T-helper 22 cell (primary cell): ENCODE data around the gene LMOD1.
"Not testable (repeated sequence)": the region's sequence is repeated elsewhere in the genome, so short reads cannot be mapped to it uniquely, and the experiment has no call there.

Experiments
- DNase-seq: peaks from one replicate; pipeline ENCODE4 v3.0.0-alpha.2; 2020; ENCODE audit warnings: low read depth

Gene LMOD1

DNA sequence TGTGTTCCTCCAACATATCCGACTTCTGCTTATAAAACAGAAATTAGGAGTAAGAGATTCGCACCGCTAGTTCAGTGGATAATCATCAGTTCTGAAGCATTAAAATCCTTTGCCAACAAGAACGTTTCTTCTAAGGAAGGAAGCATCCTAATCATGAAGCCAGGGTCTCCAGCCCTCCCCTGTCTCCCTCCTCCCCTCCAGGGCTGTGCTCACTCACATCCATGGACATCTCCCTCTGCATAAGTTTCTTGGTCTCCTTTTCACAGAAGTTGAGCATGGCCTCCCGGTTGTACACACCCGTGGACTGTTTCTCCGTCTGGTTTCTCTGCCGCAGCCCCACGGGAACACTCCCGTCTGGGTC is 505 bp downstream of the LMOD1 start:
- no peak for DNase-seq

- DNase-seq, result no peak
Observed at GRCh38 chr1:201945157-201945556, 1.2 kb downstream of the LMOD1 start.

DNA sequence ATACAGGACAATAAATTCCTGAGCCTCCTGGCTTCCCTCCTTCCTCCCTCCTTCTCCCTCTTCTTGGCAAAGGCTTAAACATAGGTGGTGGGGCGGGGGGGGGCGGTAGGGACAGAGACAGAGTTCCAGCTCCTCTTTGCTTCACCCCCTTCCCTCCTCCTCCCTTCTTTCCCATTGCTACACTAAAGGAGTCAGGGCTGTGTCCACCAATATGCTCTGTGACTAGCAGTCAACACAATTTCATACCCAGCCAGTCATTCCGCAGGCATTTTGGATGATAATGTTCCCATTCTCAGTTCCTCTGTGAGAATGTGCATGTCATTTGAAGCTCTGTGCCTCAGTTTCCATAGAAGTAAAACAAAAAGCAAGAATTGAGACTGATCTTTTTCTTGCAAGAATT is 1.7 kb downstream of the LMOD1 start:
- no peak for DNase-seq

DNA sequence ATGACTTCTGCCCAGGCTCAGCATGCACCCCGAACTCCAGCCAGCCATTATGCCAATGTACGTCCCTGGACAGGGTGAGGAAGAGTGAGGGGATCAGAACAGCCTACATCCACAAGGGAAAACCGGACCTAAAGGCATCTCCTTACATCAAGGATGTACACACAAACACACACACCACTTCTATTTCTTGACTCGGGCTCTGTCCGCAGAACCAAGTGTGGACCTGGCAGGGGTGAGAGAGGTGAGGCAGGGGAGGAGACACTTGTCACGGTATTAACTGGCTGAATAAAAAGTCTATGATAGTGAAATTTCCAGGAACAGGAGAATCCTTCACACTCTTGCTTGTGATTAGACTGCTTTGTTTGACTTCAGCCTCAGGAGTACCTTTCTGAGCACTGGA is 2.3 kb downstream of the LMOD1 start:
- no peak for DNase-seq

DNA sequence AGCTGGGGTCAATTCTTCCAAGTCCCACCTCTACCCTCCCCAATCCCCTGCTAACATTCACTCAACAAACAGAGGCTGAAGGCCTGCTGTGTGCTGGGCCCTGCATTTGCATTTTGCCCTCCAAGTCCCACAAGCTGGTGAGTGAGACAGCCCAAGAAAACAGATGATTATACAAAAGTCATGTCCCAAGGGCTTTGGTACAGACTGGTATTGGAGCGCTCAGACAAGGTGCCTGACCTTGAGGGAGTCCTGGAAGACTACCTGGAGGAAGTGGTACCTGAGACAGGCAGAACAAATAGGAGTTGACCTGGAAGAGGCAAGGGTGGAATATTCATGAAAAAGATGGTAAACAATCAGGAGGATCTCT is 4.2 kb downstream of the LMOD1 start:
- no peak for DNase-seq

GRCh38 chr1:201941420-201942128 is 4.8 kb downstream of the LMOD1 start:
- no peak for DNase-seq

DNA sequence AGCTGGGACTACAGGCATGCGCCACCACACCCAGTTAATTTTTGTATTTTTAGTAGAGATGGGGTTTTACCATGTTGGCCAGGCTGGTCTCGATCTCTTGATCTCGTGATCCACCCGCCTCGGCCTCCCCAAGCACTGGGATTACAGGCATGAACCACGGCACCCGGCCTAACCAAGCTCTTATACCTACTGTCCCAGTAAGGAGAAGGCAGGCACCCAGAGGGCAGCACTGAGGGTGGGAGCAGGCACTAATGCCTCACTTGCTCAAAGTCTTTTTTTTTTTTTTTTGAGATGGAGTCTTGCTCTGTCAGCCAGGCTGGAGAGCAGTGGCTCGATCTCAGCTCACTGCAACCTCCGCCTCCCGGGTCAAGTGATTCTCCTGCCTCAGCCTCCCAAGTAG is 6.0 kb downstream of the LMOD1 start:
- not testable (repeated sequence) for DNase-seq

DNA sequence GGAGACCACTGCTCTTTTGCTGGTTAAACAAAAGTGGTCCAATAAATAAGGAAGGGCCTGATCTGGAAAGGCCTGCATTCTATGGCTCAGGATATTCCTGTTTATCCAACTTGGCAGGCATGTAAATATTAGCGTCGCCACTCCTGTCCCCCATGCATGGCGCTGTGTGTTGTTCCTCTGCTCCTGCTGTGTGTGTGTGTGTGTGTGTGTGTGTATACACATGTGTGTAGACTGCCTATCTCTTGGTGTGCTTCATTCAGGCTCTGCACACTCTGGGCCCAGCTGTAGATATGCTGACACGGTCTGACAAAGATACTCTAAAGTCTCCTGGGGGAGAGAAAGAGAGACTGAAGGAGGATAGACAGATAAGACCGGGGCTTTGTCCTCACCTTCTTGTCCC is 6.8 kb downstream of the LMOD1 start:
- DNase-seq, result no peak

- DNase-seq, result no peak
Observed at GRCh38 chr1:201939148-201939547, 7.2 kb downstream of the LMOD1 start.

GRCh38 chr1:201938440-201939035 is 7.8 kb downstream of the LMOD1 start:
- no peak for DNase-seq

- no peak for DNase-seq
Observed at GRCh38 chr1:201937624-201938213, 8.6 kb downstream of the LMOD1 start.

- no peak for DNase-seq
Observed at GRCh38 chr1:201933840-201934430, 12.4 kb downstream of the LMOD1 start.

- DNase-seq, result no peak
Observed at GRCh38 chr1:201930803-201931202, 15.5 kb downstream of the LMOD1 start.

DNA sequence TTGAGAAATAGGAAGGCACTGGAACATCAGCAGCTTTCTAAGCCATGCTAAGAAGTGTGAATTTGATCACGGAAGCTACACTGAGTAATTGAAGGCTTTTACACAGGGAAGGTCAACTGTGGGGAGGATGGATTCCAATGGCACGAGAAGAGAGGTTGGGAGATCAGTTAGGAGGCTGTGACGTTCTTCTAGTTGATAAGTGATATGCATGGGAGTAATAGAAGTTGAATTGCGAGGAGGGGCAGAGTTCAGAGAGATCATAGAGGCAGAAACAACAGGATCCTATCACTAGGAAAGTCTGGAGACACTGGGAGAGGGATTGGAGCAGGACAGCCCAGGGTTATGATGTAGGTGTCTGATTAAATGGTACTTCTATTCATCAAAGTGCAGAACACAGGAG is 16.2 kb downstream of the LMOD1 start:
- no peak for DNase-seq

DNA sequence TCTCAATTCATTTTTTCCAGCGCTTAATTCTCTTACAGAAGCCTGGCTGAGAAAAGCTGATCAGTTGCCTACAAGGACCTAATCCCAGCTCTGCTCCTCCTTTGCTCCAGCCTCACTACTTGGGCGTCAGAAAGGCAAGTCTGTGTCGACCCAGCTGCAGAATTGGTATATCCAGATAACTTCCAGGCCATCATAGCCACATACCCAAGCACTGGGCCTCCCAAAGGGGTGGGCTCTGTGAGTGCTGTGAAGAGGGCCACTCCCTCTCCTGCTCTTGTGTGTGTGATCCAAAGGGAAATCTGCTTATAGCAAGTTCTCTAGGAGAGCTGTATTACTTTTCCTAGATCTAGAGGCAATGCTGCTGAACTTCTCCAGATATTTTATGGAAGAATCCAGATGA is 18.1 kb downstream of the LMOD1 start:
- no peak for DNase-seq

GRCh38 chr1:201925981-201926645 is 20.2 kb downstream of the LMOD1 start:
- DNase-seq, result no peak

GRCh38 chr1:201925301-201925567 is 21.1 kb downstream of the LMOD1 start:
- DNase-seq, result no peak

DNA sequence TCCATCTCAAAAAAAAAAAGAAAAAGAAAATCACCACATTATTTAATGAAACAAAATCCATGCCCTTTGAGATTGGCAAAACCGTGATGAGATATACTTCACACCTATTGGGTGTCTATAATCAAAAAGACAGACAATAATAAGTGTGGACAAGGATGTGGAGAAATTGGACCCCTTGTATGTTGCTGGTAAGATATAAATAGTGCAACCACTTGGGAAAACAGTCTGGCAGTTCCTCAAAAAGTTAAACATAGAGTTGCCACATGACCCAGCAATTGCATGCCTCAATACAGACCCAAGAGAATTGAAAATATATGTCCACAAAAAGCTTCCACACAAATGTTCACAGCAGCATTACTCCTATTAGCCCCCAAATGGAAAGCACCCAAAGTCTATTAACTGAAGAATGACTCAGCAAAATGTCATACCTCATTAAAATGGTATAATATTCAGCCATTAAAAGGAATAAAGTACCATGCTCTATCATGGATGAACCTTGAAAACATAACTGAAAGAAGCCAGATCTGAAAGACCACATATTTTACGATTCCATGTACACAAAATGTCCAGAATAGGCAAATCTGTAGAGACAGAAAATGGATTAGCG is 24.3 kb downstream of the LMOD1 start:
- DNase-seq, result no peak

DNA sequence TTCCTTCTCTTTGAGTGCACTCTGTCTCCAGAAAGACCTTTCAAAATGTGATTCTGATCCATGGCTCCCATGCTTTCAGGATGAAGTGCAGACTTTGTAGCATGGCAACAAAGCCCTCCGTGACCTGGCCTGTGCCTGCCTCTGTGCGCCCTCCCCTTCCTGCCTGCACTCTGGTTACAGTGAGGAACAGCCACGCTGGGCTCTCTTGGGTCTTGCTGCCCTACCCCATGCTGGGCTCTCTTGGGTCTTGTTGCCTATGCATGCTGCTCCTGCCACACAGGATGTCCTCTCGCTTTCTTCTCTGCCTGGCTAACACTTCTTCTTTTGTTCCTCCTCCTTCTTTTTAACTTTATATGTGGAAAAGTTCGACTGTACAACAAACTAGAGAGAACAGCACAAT is 28.0 kb downstream of the LMOD1 start:
- no peak for DNase-seq

GRCh38 chr1:201917362-201918033 is 28.9 kb downstream of the LMOD1 start:
- DNase-seq, result no peak

DNA sequence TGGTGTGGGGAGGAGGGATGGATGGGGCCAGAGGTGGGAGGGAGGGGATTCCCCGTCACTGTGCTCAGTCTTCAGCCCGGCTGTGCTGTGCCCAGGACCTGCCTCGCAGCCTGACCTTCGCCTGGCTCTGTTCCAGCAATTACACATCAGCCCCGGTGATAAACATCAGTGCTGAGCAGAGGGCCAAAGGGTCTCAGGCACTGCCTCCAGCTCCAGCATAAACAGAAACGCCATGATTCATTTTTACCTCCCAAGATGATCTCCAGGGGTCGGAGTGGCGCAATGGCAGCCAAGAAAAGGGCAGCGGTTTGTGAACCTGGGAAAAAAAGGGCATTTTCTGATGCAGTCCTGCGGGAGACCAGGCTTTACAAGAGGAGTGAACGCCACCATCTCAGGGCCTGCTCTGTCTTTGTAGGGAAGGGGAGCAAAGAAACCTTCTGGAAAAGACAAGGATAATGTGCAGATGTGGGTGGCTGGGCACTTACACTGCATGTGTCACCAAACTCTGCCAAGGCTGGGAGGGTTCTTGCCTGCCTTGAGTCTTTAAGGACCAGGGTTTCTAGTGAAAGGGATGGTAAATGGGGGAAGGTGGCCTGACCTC is 29.6 kb downstream of the LMOD1 start:
- no peak for DNase-seq
